NCI-H2227 treated with DMSO at 0.1 percent for 48 hours (cell line): ENCODE measurements around the gene BRPF1.

Experiments
- DNase-seq: peaks from one replicate; lab custom pipeline; 2025; lab: John Stamatoyannopoulos, UW

BRPF1 gene

DNA sequence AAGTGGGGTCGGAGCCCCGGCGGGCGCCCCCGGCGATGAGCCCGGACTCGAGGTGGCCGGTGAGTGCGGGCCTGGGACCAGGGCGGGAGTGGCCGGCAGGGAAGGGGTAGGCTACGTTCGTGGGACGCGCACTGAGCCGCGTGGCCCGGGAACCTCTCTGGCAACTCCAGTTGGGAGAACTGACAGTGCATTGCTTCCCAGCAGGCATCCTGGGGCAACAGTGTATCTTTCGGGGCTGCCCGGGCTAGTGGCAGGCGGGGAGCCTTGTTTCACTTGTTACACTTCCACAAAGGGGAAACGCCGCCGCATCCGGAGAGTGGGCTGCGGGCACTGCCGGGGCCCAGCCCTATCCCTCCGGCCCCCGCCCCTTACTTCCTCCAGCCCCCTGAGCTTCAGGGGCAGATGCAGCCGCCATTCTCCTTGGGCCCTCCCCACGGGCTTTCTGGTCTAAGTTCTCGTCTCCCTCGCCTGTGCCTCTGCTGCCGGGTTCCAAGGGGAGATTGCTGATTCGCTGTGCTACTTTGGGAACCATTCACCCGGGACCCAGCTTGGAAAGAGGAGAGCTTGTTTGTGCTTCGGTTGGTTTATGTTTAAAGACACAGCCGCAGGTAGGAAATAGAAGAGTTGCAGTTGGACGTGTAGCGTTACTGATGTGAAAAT lies 675 bp downstream of the BRPF1 start:
- DNase-seq, result no peak

DNA sequence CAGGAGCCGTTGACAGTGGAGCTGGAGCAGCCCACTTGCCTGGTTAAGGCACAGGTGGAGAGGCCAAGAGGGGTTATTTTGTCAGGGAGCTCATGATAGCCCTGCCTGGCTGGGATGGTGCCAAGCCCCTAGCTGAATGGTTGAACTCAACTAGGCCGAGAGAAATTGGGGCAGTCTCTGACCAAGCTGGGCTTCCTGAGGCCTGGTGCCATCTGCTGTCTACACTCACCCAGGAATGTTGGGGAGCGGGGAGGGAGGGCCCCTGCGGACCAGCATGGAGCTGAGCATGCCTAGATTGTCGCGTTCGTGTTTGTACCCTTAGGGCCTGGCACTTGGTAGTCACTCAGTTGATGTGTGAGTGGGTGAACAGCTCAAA lies 1.2 kb downstream of the BRPF1 start:
- no peak for DNase-seq

DNA sequence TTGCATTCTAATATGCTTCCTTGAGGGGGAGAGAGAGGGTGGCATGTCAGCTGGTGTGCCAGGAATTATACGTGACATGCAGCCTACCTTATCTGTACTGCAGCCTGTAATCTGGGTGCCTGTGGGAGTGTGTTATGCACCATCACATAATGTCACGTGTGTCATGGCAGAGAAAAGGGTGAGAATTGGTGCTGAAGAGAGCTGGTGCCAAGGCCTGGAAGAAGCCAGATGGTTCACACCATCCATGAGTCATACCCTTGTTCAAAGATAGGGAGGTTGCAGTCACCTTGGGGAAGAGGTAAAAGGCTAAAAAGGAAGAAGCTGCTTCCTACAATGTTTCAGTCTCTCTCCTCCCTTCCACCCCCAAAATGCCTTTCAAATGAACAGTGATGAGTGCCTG lies 5.3 kb downstream of the BRPF1 start:
- no peak for DNase-seq

DNA sequence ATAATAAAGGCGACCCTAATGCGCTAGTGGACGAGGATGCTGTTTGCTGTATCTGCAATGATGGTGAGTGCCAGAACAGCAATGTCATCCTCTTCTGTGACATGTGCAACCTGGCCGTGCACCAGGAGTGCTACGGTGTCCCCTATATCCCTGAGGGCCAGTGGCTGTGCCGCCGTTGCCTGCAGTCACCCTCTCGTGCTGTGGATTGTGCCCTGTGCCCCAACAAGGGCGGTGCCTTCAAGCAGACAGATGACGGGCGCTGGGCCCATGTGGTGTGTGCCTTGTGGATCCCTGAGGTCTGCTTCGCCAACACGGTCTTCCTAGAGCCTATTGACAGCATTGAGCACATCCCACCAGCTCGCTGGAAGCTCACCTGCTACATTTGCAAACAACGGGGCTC lies 7.6 kb downstream of the BRPF1 start:
- DNase-seq, result no peak

DNA sequence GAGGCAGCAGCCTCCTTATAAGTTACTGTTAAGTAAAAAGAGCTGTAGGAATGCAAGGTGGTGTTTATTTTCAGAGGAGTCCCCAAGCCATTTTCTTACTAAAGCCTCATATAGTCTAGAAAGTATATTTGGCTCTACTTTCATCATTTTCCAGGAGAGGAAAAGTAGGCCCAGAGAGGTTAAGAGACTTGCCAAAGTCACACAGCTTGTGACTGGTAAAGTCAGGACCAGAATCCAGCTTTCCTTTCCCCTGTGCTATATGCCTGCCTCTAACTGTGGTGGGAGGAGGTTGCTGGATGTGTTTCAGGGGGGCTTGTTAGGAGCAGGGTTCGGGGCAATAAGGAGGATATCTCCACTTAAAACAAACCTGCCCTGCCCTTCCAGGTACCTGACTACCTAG lies 11.0 kb downstream of the BRPF1 start:
- no peak for DNase-seq

DNA sequence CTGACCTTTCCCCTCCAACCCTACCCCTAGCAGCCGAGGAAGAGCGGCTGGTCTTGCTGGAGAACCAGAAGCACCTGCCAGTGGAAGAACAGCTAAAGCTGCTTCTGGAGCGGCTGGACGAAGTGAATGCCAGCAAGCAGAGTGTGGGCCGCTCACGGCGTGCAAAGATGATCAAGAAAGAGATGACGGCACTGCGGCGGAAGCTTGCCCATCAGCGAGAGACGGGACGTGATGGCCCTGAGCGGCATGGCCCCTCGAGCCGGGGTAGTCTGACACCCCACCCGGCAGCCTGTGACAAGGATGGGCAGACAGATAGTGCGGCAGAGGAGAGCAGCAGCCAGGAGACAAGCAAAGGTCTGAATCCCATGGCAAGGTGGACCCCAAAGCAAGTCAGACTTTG lies 12.0 kb downstream of the BRPF1 start:
- DNase-seq, result no peak

DNA sequence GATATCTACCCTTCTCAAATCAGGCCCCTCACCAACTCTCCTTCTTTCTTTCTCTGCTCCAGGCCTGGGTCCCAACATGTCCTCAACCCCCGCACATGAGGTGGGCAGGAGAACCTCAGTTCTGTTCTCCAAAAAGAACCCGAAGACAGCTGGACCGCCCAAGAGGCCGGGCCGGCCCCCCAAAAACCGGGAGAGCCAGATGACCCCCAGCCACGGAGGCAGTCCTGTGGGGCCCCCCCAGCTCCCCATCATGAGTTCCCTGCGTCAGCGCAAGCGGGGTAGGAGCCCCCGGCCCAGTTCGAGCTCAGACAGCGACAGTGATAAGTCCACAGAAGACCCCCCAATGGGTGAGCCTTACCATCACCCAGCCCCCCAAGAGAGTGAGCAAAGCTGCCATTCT lies 12.6 kb downstream of the BRPF1 start:
- DNase-seq, result no peak

DNA sequence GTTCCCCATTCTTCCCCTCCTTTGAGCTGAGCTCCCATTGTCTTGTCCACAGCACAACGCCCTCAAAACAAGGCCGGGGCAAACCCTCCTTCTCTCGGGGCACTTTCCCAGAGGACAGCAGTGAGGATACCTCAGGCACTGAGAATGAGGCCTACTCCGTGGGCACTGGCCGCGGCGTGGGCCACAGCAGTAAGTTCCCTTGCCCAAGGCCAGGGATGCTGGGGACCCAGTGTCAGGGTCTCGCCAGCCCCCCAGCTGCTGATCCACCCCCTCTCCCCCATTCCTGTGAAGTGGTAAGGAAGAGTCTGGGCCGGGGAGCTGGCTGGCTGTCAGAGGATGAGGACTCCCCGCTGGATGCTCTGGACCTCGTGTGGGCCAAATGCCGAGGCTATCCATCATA lies 14.0 kb downstream of the BRPF1 start:
- DNase-seq, result no peak

DNA sequence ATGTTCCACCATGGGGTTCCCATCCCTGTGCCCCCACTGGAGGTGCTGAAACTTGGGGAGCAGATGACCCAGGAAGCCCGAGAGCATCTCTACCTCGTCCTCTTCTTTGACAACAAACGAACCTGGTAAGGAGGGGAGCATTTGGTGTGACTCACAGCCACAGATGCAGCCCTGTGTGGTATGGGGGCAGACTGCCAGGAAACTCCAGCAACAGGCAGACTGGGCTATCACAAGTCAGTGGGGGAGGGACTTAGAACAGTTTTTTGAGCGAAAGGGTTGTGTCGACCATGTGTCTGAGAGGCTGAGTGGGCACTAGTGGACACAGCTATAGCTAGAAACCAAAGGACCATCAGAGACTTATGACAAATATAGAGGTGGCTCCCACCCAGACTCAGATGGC lies 14.8 kb downstream of the BRPF1 start:
- DNase-seq, result no peak

DNA sequence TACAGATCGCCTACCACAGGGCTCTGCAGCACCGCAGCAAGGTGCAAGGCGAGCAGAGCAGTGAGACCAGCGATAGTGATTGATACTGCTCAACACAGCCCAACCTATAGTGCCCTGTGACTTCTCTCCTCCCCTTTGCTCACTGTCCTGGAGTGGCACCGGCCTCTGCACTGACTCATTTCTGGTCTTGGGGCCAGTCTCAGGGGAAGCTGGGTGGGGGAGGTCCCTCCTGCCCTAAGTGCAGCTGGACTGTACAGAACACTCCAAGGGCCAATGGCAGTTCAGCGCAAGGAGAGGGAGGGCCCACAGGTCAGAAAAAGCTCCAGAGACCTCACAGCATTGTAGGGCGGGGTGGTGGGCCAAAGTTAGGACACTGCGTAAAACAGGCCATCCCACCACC lies 15.7 kb downstream of the BRPF1 start:
- DNase-seq, result no peak

DNA sequence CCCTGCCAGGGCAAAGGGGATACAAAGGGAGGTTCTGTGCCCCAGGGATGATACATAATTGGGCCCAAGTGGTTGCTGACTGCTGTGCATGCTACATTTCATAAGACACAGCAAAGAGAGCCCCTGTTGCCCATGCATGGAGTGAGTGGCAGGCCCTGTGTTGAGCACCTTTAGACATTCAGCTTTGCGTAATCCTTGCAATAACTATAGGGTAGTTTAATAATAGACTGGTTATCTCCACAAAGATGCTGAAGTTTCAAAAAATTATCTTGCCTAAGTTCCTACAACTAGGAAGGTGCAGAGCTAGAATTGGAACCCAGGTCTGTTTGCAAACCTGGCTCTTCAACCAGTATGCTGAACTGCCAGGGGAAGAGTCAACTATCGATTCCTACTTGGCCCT lies 16.5 kb downstream of the BRPF1 start:
- DNase-seq, result no peak

DNA sequence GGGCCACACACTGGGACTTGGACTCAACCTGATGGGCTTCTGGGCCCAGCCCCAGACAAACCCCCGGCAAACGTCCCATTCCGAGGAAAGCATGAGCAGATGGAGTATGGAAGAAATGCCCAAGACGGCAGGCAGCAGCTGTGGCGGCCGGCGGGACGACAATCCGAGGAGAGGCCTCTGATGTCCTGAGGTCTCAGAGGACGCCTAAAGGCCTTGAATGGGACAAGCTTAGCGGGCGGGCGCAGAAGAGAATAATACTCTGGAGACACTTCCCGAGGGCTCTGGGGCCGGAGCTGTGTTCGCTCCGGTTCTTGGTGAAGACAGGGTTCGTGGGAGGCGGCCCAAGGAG lies 17.7 kb downstream of the BRPF1 start:
- no peak for DNase-seq

DNA sequence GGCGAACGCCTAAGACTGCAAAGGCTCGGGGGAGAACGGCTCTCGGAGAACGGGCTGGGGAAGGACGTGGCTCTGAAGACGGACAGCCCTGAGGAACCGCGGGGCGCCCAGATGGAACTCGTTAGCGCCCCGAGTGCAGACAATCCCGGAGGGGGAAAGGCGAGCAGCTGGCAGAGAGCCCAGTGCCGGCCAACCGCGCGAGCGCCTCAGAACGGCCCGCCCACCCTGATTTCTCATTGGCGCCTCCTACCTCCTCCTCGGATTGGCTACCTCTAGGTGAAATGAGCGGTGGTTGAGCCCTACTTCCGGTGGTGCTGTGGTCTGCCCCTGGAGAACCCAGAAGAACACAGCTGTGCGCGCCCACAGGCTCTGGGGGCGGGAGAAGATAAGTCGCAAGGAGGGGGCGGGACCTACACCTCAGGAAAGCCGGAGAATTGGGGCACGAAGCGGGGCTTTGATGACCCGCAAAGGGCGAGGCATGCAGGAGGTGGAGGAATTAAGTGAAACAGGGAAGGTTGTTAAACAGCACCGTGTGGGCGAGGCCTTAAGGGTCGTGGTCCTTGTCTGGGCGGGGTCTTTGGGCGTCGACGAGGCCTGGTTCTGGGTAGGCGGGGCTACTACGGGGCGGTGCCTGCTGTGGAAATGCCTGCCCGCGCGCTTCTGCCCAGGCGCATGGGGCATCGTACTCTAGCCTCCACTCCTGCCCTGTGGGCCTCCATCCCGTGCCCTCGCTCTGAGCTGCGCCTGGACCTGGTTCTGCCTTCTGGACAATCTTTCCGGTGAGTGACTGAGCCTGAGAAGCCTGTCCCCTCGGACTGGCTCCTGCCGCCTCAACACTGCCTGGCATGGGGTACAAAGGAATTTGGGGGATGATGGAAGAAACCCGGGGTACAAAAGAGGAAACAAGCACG lies 18.4 kb downstream of the BRPF1 start, which contains the start of gene OGG1:
OGG1 (plus strand) TSS at position 308 of the 911 bp plus-strand sequence; CDS start at position 643, 335 bp downstream.
- peak; percentile 93 for DNase-seq

DNA sequence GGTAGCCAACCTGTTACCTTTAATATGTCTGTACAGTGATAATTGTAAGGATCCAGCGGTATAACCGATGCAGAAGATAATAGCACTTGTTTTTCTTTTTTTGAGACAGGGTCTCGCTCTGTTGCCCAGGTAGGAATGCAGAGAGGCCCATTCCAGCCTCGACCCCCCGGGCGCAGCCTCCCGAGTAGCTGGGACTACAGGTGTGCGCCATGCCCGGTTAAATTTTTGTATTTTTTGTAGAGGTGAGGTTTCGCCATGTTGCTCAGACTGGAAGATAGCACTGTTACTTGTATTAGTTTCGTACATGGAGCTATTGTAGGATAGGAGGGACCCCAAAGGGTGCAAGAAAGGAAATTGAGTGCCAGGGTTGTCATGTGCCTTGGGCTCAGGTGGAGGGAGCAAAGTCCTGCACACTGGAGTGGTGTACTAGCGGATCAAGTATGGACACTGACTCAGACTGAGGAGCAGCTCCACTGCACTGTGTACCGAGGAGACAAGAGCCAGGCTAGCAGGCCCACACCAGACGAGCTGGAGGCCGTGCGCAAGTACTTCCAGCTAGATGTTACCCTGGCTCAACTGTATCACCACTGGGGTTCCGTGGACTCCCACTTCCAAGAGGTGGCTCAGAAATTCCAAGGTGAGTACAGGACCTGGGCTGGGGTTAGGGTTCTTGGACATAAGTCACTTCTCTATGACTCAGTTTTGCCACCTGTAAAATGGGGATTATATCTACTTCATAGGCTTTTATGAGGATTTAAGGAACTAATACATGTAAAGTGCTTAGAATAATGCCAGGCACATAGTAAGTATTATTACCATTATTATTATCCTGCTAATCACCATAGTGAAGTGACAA lies 19.2 kb downstream of the BRPF1 start:
- no peak for DNase-seq

DNA sequence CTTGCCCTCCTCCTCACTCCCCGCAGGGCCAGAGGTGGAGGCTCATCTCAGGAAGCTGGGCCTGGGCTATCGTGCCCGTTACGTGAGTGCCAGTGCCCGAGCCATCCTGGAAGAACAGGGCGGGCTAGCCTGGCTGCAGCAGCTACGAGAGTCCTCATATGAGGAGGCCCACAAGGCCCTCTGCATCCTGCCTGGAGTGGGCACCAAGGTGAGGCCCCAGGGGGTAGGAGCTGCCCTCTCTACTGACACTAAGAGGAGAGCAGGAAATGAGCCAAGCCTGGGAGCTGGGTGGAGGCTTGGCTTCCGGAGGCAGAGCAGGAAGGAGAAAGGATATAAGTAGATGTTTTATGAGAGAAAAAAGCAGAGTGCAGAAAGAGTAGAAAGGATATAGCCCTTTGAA lies 23.1 kb downstream of the BRPF1 start:
- DNase-seq, result no peak

DNA sequence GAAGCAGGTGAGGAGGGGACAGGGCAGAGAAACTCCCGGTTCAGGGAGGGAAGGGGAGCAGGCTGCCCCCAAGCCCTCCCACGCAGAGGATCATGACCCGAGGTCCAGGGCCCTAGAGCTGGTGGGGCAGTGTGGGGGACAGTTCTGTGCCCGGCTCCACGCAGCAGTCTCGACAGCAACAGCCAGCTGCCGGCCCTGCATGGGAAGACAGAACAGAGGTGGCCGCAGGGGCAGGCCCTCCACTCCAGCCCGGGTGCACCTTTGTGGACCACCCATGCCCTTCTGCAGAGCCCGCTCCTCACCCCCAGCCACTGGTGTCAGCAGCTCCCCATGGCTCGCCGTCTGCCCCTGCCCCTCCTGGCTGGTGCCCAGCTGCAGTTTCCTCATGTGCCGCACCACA lies 25.9 kb downstream of the BRPF1 start:
- no peak for DNase-seq

DNA sequence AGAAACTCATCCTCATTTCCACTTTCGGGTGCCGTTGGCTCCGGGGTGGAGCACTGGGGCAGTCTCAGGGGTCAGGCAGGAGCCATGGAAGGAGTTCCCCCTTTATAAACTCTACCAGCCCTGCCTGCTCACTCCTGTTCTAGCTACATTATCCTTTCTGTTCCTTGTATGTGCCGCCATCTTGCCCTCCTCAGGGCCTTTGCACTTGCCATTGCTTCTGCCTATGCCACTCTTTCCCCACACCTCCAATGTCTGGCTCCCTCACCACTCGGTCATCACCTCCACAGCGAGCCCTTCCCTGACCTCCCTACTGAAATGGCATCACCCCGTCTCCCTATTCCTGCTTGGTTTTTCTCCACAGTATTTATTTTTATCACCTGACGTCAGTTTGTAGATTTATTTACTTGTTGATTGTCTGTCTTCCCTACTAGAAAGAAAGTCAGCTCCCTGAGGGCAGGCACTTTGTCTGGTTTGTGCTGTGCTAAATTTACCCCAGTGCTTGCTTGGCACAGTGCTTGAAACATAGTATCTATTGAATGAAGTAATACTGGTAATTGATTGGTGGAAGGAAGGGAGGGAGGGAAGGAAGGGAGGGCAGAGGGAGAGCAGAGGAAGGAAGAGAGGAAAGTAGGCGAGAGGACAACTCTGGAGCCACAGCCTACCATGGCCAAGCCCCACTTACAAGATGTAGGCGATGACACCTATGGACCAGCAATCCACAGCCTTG lies 29.4 kb downstream of the BRPF1 start:
- no peak for DNase-seq

DNA sequence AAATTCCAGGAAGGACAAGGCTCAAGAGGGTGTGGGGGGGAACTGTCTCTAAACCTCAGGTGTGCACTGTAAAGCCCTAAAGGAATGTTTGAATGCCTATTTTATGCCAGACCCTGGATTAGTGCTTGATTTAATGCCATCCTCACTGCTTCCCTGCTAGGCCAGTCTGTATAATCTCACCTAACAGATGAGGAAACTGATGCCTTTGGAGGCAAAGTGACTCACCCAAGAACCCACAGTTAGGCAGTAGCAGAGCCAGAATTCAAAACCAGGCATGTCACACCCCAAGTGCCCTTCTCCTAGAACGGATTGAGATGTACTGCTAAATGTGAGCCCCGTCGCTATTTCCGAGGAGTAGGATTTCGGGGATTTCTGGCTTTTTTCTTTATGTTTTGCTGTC lies 30.4 kb downstream of the BRPF1 start:
- DNase-seq, result no peak

DNA sequence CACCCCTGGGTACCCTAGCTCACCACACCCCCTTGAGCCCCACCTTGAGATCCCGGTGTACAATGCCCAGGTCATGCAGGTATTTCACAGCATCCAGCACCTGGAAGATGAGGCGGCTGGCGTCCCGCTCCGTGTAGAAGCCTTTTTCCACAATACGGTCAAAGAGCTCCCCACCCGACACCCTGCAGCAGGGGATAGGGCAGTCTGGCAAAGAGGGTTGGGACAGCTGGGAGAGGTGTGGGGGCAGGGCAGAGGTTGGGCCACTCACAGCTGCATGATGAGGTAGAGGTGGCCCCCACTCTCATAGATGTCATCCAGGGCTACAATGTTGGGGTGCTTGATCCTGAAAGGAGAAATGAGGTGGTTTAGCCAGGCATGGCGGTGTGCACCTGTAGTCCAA lies 31.3 kb downstream of the BRPF1 start:
- no peak for DNase-seq

DNA sequence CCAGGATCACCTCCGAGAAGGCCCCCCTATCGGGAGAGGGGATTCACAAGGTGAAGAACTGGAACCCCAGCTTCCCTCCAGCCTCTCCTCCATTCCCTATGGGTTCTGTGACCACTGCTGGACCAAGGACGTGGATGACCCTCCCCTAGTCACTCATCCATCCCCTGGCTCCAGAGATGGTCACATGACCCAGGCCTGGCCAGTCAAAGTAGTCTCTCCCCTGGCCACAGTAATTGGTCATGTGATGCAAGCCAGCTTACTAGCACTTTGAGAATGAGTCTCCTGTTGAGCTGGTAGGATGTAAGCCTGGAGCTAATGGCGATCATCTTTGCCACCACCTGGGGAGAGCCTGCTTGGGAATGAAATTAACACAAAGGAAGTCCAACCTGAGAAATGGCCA lies 34.3 kb downstream of the BRPF1 start:
- no peak for DNase-seq

DNA sequence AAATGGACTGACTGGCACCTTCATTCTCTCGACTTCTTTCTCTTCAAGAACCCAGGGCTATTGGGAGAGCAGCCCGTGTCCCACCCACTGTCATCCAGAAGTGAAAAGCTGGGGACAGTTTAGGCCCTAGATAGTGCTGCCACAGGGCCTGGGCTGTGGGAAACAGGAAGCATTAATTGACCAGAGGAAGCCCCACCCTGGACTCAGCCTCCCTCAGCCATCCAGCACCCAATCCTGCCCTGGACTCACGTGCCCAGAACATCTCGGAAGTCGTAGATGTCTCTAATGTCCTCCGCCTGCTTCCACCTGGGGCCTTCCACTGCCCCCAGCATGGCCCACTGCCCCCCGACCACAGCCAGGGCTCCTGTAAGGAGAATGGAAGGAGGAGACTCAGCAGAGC lies 35.9 kb downstream of the BRPF1 start:
- DNase-seq, result no peak

DNA sequence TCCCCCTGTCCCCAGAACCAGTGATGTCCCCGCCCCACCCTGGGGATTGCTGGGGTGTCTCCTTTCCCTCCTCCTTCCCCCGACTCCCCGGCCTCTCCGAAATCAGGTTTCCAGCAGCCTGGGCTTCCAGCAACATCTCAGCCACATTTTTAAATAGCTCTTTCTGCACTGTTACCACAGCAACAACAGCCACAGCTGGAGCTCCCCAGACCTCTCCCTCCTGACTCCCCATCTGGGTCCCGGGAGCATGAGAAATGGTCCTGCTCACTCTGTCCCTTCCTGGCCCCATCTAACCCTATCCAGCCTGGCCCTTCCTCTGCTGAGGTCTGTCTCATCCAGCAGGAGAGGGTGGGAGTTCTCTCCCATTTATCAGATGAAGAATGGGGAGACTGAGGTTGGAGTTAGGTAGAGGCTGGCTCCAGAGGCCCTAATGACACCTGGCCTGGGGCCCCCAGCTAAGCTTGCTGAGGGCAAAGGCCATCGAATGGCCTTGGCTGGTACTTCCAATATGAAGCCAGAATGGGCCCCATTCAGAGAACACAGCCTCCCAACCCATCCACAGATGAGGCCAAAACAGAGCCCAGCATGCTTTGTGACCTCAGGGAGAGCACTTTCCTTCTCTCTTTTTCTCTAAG lies 36.7 kb downstream of the BRPF1 start:
- no peak for DNase-seq
